Activated gamma-delta T cell (primary cell): ENCODE results near the gene SLC2A4RG.
"Not testable (repeated sequence)": the region's sequence is repeated elsewhere in the genome, so short reads cannot be mapped to it uniquely, and the experiment has no call there.

Experiments used
- DNase-seq: peaks from one replicate; lab custom pipeline; 2025; lab: John Stamatoyannopoulos, UW

The SLC2A4RG gene

DNA sequence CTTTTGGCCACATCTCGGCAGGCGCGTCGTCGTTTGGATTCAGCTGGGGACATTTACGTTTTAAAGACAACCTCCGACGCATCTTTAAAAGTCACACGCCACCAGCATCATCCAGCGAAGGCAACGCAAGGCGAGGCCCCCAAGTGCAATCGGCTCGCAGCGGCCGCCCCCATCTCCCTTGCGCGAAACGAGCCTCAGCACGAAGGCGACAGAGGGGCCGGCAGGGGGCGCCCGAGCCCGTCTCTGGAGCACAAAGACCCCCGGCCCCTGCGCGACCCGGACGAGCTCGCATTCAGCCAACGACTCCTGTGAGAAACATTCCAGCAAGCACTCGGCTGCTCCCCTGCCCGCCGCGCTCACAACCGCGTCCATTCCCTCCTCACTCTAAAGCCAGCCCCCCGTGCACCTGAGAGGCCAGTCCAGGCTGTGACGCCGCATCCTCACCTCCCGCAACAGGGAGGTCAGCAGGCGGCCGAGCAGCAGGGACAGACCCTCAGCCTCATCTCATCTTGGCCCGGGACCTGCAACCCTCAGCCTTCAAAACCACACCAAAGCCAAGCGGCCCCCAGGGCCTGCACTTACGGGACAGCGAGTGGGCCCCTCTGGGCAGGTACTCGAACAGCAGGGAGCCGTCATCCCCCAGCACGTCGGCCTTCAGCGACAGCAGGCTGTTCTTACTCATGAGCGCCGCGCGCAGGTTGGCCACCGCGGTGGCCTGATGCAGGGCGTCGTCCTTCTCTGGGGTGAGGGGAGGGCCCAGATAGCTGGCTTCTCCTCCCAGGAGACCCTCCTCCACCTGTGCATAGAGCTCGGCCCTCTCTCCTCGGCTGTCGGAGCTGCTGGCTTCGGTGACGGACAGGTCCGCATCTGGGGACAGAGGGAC is 35.8 kb downstream of the SLC2A4RG start:
- DNase-seq, result no peak

GRCh38 chr20:63776875-63777274 is 37.3 kb downstream of the SLC2A4RG start:
- DNase-seq, result not testable (repeated sequence)

DNA sequence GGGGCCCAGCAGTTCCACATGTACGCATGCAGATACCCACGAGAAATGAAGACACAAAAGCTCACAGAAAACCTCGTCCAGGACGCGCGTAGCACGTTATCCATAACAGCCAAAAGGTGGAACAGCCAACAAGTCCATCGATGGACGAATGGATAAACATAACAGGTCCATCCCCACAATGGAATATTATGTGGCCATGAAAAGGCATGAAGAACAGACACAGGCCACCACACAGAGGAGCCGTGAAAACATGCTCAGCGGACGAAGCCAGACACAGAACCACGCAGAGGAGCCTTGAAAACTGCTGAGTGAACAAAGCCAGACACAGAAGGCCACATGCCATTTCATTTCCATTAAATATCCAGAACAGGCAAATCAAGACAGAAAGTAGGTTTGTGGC is 38.0 kb downstream of the SLC2A4RG start:
- no peak for DNase-seq

DNA sequence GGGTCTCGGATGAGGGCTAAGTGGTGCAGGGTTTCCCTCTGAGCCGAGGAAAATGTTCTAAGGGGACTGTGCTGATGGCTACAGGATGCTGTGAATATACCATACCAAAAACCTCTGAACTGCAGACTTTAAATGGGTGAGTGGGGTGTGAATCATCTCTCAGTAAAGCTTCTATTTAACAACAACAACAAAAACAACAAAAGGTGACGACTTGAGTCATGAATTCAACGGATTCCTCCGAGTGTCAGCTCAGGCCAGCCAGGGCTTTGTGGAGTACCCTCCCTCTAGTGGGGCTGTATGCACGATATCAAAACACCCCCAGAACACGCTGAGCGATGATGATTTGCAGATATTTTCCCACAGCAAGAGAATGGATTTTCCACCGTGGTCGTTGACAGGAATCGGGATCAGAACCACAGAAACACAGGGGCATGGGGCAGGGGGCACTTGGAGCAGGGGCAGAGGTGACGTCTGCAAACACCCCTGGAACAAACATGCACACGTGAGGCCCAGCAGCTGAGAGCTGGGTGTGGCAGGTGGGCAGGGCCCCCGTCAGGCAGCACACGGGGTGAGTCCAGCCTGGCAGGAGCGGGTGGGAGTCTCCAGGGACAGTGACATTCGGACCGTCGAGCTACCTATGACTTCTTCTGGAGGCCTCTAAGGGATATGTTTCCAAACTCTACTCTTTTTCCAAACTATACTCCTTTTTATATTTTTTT is 38.6 kb downstream of the SLC2A4RG start:
- no peak for DNase-seq

- no peak for DNase-seq
Observed at GRCh38 chr20:63778857-63779256, 39.3 kb downstream of the SLC2A4RG start.

- DNase-seq, result no peak
Observed at GRCh38 chr20:63781181-63781580, 41.6 kb downstream of the SLC2A4RG start.

- DNase-seq, result no peak
Observed at GRCh38 chr20:63782051-63782471, 42.5 kb downstream of the SLC2A4RG start.

GRCh38 chr20:63782521-63782971 is 43.0 kb downstream of the SLC2A4RG start:
- DNase-seq, result no peak

- no peak for DNase-seq
Observed at GRCh38 chr20:63783970-63784369, 44.4 kb downstream of the SLC2A4RG start.

- no peak for DNase-seq
Observed at GRCh38 chr20:63785691-63786131, 46.1 kb downstream of the SLC2A4RG start.

DNA sequence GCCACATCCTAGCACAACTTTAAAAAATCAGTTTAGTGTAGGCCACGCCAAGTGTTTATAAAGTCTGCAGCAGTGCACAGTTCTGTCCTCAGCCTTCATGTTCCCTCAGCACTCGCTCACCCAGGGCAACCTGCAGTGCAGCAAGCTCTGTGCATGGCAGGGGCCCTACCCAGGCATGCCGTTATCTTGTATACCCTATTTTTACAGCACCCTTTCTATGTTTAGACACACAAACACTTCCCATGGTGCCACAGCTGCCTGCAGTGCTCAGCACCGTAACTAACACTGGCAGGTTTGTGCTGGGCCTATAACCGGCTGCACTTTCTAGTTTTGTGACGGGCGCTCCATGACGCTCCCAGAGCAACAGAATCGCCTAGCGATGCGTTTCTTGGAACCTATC is 47.7 kb downstream of the SLC2A4RG start:
- no peak for DNase-seq

GRCh38 chr20:63787749-63788148 is 48.2 kb downstream of the SLC2A4RG start:
- no peak for DNase-seq

- DNase-seq, result no peak
Observed at GRCh38 chr20:63789836-63790571, 50.4 kb downstream of the SLC2A4RG start.

- no peak for DNase-seq
Observed at GRCh38 chr20:63790572-63791168, 51.1 kb downstream of the SLC2A4RG start.

DNA sequence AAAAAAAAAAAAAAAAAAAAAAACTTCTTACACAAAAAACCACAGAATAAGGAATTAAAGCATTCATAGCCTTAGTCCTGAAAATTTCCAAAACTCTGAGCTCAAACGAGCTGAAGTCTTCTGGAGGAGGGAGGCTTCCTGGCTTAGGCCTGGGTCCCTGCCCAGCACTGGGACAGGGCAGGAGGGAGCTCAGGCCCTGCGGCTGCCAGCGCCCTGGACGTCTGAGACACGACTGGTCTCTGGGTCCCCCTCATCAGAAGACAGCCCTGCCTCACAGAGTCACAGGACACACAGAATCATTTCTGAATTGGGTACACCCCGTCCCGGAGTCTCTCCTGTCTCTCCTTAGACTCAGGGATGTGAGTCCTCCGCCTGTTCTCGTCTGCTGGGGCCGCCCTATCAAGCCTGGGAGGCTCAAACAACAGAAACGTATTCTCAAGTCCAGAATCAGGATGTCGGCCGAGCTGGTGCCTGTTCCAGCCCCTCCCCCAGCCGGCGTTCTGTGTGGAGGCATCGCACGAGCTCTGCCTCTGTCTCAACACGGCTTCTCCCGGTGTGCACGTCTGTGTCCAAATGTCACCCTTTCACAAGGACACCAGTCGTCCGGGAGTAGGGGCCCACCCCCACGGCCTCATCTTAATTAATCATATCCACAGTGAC is 52.1 kb downstream of the SLC2A4RG start:
- no peak for DNase-seq

- no peak for DNase-seq
Observed at GRCh38 chr20:63792866-63793265, 53.3 kb downstream of the SLC2A4RG start.
